Osteocyte (in vitro differentiated cells): ENCODE results near the gene TCF7L1. TPM values are rescaled to one million over a fixed set of nuclear protein-coding genes. Genes with fewer than 3 reads are reported as not detected.

ENCODE experiments used
- DNase-seq: peaks from one replicate; pipeline ENCODE4 v3.0.0; 2021; ENCODE audit warnings: mixed read lengths; ENCODE audit not compliant: unreplicated experiment; ENCODE audit errors: extremely low spot score
- H3K27ac Mint-ChIP-seq: one replicate; pipeline ENCODE4 v1.8.0; 2021; ENCODE audit warnings: mild to moderate bottlenecking, mixed read lengths; ENCODE audit not compliant: unreplicated experiment
- H3K27me3 Mint-ChIP-seq: one replicate; pipeline ENCODE4 v1.8.0; 2021; ENCODE audit warnings: mixed read lengths; ENCODE audit not compliant: unreplicated experiment
- H3K36me3 Mint-ChIP-seq: one replicate; pipeline ENCODE4 v1.8.0; 2021; ENCODE audit warnings: mixed read lengths; ENCODE audit not compliant: unreplicated experiment
- H3K4me1 Mint-ChIP-seq: one replicate; pipeline ENCODE4 v1.8.0; 2021; ENCODE audit warnings: mixed read lengths; ENCODE audit not compliant: unreplicated experiment
- H3K4me3 Mint-ChIP-seq: one replicate; pipeline ENCODE4 v1.8.0; 2021; ENCODE audit warnings: mild to moderate bottlenecking, moderate library complexity, mixed read lengths; ENCODE audit not compliant: unreplicated experiment
- H3K9me3 Mint-ChIP-seq: one replicate; pipeline ENCODE4 v1.8.0; 2021; ENCODE audit warnings: mixed read lengths; ENCODE audit not compliant: unreplicated experiment
- total RNA-seq: library from RNA; stranded (reverse); gene quantifications from 2 replicates; pipeline ENCODE4 v1.2.1, GENCODE V29; 2021
- TF ChIP-seq, protein P1 (sequence below): fragments of 200-600 bp; sonication (generic); IDR thresholded peaks from 2 replicates; pipeline ENCODE4 v1.5.0; 2021; ENCODE audit warnings: antibody characterized with exemption, mild to moderate bottlenecking, moderate library complexity

TCF7L1 gene
- total RNA-seq, 1 donor from 2014 or later = 31.8 TPM

DNA sequence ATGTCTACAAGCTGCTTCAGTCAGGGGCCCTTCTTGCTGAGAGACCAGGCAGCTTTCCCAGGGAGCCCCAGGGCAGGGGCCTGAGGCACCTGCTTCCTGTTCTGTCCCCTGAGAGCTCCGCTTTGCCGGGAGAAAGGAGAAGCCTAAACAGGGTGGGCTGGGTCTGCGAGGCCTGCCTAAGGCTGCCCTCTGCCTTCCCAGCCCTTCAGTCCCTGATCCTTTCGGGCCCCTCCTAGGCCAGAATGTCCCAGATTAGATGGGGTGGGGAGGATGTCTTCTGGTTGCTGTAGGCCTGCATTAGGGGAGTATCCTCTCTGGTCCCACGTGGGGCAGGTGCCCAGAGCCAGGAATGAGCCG, 122.2 kb downstream of the TCF7L1 start:
- Mint-ChIP-seq H3K4me3 (peak overlapping the region; percentile 51), H3K4me1 (peaks cover 62% of the 10 kb centered on the region), H3K27ac (peak overlapping the region; percentile 76), H3K9me3 (no peaks in the 10 kb centered on the region), H3K27me3 (no peaks in the 10 kb centered on the region), H3K36me3 (no peaks in the 10 kb centered on the region)
- DNase-seq = no peak
- TF ChIP-seq, protein P1, sequence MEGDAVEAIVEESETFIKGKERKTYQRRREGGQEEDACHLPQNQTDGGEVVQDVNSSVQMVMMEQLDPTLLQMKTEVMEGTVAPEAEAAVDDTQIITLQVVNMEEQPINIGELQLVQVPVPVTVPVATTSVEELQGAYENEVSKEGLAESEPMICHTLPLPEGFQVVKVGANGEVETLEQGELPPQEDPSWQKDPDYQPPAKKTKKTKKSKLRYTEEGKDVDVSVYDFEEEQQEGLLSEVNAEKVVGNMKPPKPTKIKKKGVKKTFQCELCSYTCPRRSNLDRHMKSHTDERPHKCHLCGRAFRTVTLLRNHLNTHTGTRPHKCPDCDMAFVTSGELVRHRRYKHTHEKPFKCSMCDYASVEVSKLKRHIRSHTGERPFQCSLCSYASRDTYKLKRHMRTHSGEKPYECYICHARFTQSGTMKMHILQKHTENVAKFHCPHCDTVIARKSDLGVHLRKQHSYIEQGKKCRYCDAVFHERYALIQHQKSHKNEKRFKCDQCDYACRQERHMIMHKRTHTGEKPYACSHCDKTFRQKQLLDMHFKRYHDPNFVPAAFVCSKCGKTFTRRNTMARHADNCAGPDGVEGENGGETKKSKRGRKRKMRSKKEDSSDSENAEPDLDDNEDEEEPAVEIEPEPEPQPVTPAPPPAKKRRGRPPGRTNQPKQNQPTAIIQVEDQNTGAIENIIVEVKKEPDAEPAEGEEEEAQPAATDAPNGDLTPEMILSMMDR = no peak

DNA sequence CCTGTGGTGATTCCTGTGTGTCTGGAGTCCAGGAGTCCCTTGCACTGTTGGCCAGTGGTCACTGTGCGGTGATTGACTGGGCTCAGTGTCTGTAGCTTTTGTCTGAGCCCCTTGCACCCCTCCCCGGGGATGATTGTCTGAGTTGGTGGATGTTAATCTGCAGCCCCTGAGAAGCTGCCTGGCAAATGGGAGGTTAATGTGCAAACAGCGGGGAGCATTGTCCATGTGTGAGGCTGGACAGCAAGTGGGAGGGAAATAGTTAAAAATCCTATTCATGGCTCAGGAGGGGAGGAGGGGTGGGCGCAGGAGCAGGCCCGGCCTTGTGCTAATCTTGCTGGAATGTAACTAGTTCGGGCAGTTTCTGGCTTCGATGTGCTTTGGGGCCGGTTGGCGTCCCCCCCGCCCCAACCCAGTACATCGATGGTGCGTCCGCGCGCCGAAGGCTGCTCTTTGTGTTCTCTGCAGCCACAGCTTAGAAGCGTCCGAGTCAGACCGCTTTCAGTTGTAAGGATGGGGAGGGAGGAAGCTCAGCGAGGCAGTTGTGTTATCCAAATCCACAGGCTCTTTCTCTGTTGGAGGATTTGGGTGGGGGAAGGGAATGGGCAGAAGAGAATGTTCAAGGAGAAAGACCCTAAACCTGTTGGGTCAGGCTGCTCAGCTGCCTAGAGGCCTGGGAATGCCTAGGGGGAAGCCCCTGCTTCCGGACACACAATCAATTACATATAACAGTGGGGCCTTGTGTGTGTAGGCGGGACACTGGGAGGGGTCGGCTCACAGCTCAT, 122.8 kb downstream of the TCF7L1 start:
- TF ChIP-seq, protein P1 = no peak
- H3K4me3 Mint-ChIP-seq = peak overlapping the region; percentile 51
- H3K9me3 Mint-ChIP-seq = no peaks in the 10 kb centered on the region
- peak overlapping the region; percentile 76 for H3K27ac Mint-ChIP-seq
- H3K36me3 Mint-ChIP-seq = no peaks in the 10 kb centered on the region
- H3K27me3 Mint-ChIP-seq = no peaks in the 10 kb centered on the region
- DNase-seq = no peak
- H3K4me1 Mint-ChIP-seq = peaks cover 67% of the 10 kb centered on the region

DNA sequence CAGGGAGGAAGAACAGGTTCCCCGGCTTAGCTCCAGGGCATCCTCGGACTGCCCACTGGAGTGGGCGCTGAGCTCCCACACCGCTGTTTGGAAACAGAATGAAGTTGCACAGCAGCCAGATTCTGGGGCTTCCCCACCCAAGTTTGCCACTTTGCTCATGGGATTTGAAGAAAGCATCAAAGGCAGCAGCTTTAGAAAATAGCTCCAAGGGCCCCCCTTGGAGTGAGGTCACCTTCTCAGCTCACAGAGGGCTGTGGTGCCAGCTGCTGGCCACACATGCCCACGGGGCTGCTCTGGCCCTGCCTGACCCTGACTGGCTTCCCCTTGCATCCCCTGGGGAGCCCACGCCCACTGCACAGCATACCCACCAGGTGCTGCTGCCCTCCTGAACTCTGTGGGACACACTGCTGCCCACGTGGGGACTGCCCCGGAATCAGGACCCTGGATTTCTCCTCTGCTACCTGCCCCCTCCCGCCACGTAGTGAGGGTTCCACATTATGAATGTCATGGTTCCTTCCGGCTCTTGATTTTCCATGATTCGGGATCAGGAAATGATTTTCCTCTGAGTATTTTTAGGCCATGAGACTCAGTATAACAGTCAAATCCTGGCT, 124.3 kb downstream of the TCF7L1 start:
- TF ChIP-seq, protein P1 = no peak

DNA sequence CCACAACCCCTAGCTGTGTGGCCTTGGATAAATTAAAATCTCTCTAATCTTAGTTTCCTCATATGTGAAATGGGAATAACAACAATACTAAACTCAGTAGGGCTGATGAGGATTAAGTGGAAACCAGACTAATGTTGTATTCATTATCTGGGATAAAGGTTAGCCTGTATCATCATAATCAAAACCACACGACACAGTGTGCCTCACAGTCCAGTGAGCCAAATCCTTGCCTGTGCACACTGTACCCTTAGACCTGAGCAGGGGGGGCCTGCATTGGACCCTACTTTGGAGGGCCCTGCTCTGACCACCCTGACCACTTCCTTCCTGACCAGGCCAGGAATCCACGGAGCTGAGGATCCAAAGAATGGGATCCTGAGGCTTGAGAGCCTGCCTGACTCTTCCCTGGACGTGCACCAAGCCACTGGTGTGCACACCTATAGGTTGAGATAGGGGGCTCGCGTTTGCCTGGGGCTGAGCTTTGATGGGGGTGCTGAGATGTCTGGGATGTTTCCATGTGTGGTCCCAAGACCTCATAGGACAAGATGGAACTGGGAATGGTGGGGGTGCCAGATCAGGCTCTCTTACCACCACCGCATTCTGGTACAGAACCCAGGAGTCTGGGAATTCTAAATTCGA, 124.9 kb downstream of the TCF7L1 start:
- no peak for DNase-seq
- Mint-ChIP-seq H3K27me3 (no peaks in the 10 kb centered on the region), H3K27ac (peak overlapping the region; percentile 93), H3K4me3 (no peak overlapping the region), H3K9me3 (no peaks in the 10 kb centered on the region), H3K36me3 (peaks cover 5% of the 10 kb centered on the region), H3K4me1 (peaks cover 79% of the 10 kb centered on the region)
- TF ChIP-seq, protein P1 = no peak

More for the DNA sequence above, 124.3 kb downstream of the TCF7L1 start:
- peaks cover 72% of the 10 kb centered on the region for H3K4me1 Mint-ChIP-seq
- no peak for DNase-seq
- H3K9me3 Mint-ChIP-seq = no peaks in the 10 kb centered on the region
- H3K27ac Mint-ChIP-seq = peak overlapping the region; percentile 93
- no peaks in the 10 kb centered on the region for H3K27me3 Mint-ChIP-seq
- H3K4me3 Mint-ChIP-seq = no peak overlapping the region
- peaks cover 5% of the 10 kb centered on the region for H3K36me3 Mint-ChIP-seq

DNA sequence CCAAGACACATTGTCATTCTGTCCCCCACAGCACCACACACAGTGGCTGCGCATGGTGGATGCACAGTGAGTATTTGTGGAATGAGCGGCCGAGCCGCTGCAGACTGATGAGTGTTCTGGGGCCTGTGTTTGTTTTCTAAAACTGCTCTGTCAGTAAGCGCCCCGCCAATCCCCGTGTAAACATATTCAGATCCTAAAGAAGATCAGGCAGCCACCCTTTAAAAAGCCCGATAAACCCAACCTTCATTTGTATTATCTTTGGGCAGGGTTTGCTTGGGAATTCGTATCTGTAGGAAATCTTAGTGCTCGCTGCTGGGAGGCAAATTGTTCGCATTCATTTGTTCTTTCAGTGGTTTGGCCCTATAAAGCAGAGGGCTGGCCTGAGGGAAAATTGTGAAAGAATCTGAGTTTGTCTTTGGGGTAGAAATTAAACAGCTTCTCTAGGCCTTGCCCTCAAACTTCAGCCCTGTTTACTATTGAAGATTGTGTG, 126.0 kb downstream of the TCF7L1 start:
- TF ChIP-seq, protein P1 = no peak
- no peak for DNase-seq
- Mint-ChIP-seq H3K4me3 (peak overlapping the region; percentile 26), H3K27ac (peak overlapping the region; percentile 93), H3K36me3 (peaks cover 5% of the 10 kb centered on the region), H3K9me3 (no peaks in the 10 kb centered on the region), H3K4me1 (peaks cover 89% of the 10 kb centered on the region), H3K27me3 (no peaks in the 10 kb centered on the region)
